ENCODE results near the gene CDC42BPB.

DNA sequence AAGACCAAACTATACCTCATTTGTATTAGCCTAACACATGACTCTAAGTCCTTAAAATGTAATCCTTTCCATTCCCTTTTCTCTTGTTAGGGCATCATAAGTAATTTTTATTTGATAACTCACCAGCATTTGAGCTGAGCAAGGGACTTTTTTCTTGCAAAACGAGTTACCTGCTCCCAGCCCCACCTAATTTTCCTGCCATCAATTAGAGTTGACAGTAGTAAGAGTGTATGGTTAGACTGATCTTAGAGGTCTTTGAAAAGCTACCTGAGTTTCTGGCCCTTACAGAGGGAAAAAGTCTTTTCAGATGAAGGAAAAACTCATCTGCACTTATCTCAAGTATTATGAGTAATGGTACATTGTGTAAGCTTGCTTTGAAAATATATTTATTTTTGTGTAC lies 168.6 kb downstream of the CDC42BPB start:
- TF ChIP-seq, protein P1, sequence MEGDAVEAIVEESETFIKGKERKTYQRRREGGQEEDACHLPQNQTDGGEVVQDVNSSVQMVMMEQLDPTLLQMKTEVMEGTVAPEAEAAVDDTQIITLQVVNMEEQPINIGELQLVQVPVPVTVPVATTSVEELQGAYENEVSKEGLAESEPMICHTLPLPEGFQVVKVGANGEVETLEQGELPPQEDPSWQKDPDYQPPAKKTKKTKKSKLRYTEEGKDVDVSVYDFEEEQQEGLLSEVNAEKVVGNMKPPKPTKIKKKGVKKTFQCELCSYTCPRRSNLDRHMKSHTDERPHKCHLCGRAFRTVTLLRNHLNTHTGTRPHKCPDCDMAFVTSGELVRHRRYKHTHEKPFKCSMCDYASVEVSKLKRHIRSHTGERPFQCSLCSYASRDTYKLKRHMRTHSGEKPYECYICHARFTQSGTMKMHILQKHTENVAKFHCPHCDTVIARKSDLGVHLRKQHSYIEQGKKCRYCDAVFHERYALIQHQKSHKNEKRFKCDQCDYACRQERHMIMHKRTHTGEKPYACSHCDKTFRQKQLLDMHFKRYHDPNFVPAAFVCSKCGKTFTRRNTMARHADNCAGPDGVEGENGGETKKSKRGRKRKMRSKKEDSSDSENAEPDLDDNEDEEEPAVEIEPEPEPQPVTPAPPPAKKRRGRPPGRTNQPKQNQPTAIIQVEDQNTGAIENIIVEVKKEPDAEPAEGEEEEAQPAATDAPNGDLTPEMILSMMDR (IDR thresholded peaks at IDR 0.05) = no peak
- TF ChIP-seq POLR2A (IDR thresholded peaks at IDR 0.05) = no peak

Data from breast epithelium (tissue), 3 donors.